Upper lobe of left lung (tissue), 4 donors: ENCODE measurements around the gene NIF3L1.

Experiments used
- CTCF ChIP-seq, 6 experiments: fragments of 450-650 bp in 4 of 6; fragments of 200-600 bp in 2 of 6; sonication (generic) in 2 of 6; IDR thresholded peaks; one replicate each; pipeline ENCODE4 v1.5.1; 2016 to 2019; ENCODE audit warnings: antibody characterized with exemption in 6 of 6
- EP300 ChIP-seq, 4 donors: sonication (generic); formaldehyde crosslinking; IDR thresholded peaks; one replicate each; pipeline ENCODE4 v1.5.1; 2017; ENCODE audit warnings: antibody characterized with exemption in 4 of 4, control low read depth in 2 of 4
- POLR2A ChIP-seq, 4 donors: fragments of 450-650 bp; IDR thresholded peaks; one replicate each; pipeline ENCODE4 v1.5.1; 2016 to 2017; ENCODE audit warnings: antibody characterized with exemption in 4 of 4, mild to moderate bottlenecking in 2 of 4

- TF ChIP-seq CTCF (IDR thresholded peaks at IDR 0.05) (no peak), POLR2A (IDR thresholded peaks at IDR 0.05) (no peak), EP300 (IDR thresholded peaks at IDR 0.05) (no peak)
These were observed 27.5 kb upstream of the NIF3L1 start for GRCh38 chr2:200861617-200862155.
